Measurements from ENCODE around the gene EVA1C. TPM values are rescaled to one million over a fixed set of nuclear protein-coding genes. Genes with fewer than 3 reads are reported as not detected.
"Not testable (repeated sequence)": the region's sequence is repeated elsewhere in the genome, so short reads cannot be mapped to it uniquely, and the experiment has no call there.

The EVA1C gene
- total RNA-seq, 1 experiment from 2014 or later, result 16.1 TPM

DNA sequence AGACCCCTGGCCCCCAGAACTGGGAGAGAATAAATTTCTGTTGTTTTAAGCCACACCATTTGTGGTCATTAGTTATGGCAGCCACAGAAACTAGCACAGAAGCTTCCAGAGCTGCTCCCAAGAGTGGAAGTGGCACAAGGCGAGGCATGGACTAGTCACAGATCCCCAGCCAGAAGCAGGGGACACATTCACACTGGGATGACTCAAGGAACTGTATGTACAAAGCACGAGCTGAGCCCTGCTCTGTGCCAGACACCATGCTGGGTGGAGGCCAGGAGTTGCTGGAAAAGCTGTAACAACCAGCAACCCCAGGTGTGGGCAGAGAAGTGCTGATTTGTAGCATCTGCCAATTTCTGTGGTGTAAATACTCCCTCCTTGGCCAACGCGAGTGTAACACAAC lies 117.2 kb downstream of the EVA1C start:
- TF ChIP-seq, protein P1, sequence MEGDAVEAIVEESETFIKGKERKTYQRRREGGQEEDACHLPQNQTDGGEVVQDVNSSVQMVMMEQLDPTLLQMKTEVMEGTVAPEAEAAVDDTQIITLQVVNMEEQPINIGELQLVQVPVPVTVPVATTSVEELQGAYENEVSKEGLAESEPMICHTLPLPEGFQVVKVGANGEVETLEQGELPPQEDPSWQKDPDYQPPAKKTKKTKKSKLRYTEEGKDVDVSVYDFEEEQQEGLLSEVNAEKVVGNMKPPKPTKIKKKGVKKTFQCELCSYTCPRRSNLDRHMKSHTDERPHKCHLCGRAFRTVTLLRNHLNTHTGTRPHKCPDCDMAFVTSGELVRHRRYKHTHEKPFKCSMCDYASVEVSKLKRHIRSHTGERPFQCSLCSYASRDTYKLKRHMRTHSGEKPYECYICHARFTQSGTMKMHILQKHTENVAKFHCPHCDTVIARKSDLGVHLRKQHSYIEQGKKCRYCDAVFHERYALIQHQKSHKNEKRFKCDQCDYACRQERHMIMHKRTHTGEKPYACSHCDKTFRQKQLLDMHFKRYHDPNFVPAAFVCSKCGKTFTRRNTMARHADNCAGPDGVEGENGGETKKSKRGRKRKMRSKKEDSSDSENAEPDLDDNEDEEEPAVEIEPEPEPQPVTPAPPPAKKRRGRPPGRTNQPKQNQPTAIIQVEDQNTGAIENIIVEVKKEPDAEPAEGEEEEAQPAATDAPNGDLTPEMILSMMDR (conservative IDR thresholded peaks at IDR 0.05; ENCODE audit: low read depth, low read length), result no peak
- TF ChIP-seq EZH2phosphoT487 (IDR thresholded peaks at IDR 0.05; ENCODE audit: borderline replicate concordance, low read length) (no peak), EZH2 (IDR thresholded peaks at IDR 0.05; ENCODE audit: low read length, unreplicated experiment) (no peak)
- Histone ChIP-seq H3K27me3 (ENCODE audit: low read length) (no peaks in the 10 kb centered on the region), H3K9ac (ENCODE audit: low read length) (no peak overlapping the region), H3K9me2 (replicated peaks; ENCODE audit: low read length) (no peaks in the 10 kb centered on the region), H3K4me2 (ENCODE audit: low read length) (no peak overlapping the region), H4K20me1 (ENCODE audit: low read length) (no peaks in the 10 kb centered on the region), H3F3A (ENCODE audit: low read length, unreplicated experiment) (no peaks in the 10 kb centered on the region), H3K4me3 (ENCODE audit: low read length) (no peak overlapping the region), H3K36me3 (ENCODE audit: low read depth, low read length) (no peaks in the 10 kb centered on the region), H2AFZ (ENCODE audit: low read length) (no peak overlapping the region), H3K79me2 (ENCODE audit: low read length) (no peaks in the 10 kb centered on the region), H3K4me1 (ENCODE audit: insufficient read depth, low read length) (no peaks in the 10 kb centered on the region), H3K9me3 (ENCODE audit: low read length) (no peaks in the 10 kb centered on the region), H3K27ac (ENCODE audit: low read length) (no peak overlapping the region)
- intact Hi-C loops (cut with micrococcal nuclease), result no loop called here
- CTCF ChIA-PET, result no interaction called here
- DNase-seq, result no peak
- ATAC-seq, result no peak
- no TSS peak for BruUV-seq (replicated peaks)
- POLR2A ChIA-PET (ENCODE audit: unreplicated experiment), result interaction anchor here (0.7 kb wide), 1 partner anchor 51 kb away, joined by 3 read pairs; no protein-coding TSS in a partner anchor

- H3K4me3 ChIP-seq (ENCODE audit: low read length); H3K27ac ChIP-seq (ENCODE audit: low read length); H3K9ac ChIP-seq (ENCODE audit: low read length); H3K36me3 ChIP-seq (ENCODE audit: low read depth, low read length); intact Hi-C loops (cut with micrococcal nuclease); H4K20me1 ChIP-seq (ENCODE audit: low read length); H3K79me2 ChIP-seq (ENCODE audit: low read length); H3F3A ChIP-seq (ENCODE audit: low read length, unreplicated experiment); H3K4me2 ChIP-seq (ENCODE audit: low read length); DNase-seq; H3K27me3 ChIP-seq (ENCODE audit: low read length); H2AFZ ChIP-seq (ENCODE audit: low read length); H3K9me3 ChIP-seq (ENCODE audit: low read length); POLR2A ChIA-PET (ENCODE audit: unreplicated experiment); H3K9me2 ChIP-seq (replicated peaks; ENCODE audit: low read length); CTCF ChIA-PET; BruUV-seq (replicated peaks); H3K4me1 ChIP-seq (ENCODE audit: insufficient read depth, low read length); ATAC-seq: not testable (repeated sequence)
These were observed 118.3 kb downstream of the EVA1C start for GRCh38 chr21:32530809-32531208.

- H3K27ac ChIP-seq (ENCODE audit: low read length); H4K20me1 ChIP-seq (ENCODE audit: low read length); H3K4me3 ChIP-seq (ENCODE audit: low read length); H2AFZ ChIP-seq (ENCODE audit: low read length); POLR2A ChIA-PET (ENCODE audit: unreplicated experiment); H3K36me3 ChIP-seq (ENCODE audit: low read depth, low read length); H3K27me3 ChIP-seq (ENCODE audit: low read length); H3K9ac ChIP-seq (ENCODE audit: low read length); H3K9me3 ChIP-seq (ENCODE audit: low read length); BruUV-seq (replicated peaks); ATAC-seq; H3F3A ChIP-seq (ENCODE audit: low read length, unreplicated experiment); H3K4me2 ChIP-seq (ENCODE audit: low read length); H3K9me2 ChIP-seq (replicated peaks; ENCODE audit: low read length); intact Hi-C loops (cut with micrococcal nuclease); H3K4me1 ChIP-seq (ENCODE audit: insufficient read depth, low read length); H3K79me2 ChIP-seq (ENCODE audit: low read length); DNase-seq: not testable (repeated sequence)
- CTCF ChIA-PET, result interaction anchor here (0.6 kb wide), 2 partner anchors 8 to 93 kb away, joined by 3 to 9 read pairs; no protein-coding TSS in a partner anchor
These were observed 119.1 kb downstream of the EVA1C start for GRCh38 chr21:32531561-32531960.

DNA sequence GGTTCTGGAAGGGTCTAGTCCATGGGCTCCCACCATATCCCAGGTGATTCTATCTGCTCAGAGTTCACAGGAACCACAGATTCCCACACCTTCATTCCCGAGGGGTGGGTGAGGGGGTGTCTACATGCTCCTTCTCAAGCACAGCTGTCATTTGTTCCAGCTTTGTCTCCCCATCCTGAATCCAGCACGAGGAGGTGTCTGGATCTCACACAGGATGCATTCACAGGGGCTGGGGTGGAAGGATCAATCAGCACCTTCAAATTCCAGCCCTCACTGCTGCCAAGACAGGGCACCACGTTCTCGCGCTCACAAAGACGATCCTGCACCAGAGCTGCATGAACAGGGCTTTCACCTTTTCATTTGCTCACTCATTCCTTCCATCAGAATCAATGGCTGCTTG lies 120.1 kb downstream of the EVA1C start:
- no peaks in the 10 kb centered on the region for H3K27me3 ChIP-seq (ENCODE audit: low read length)
- no peaks in the 10 kb centered on the region for H3K9me2 ChIP-seq (replicated peaks; ENCODE audit: low read length)
- no peaks in the 10 kb centered on the region for H3K36me3 ChIP-seq (ENCODE audit: low read depth, low read length)
- H3K27ac ChIP-seq (ENCODE audit: low read length), result no peak overlapping the region
- H3K79me2 ChIP-seq (ENCODE audit: low read length), result no peaks in the 10 kb centered on the region
- no peak overlapping the region for H3K4me3 ChIP-seq (ENCODE audit: low read length)
- H3K9me3 ChIP-seq (ENCODE audit: low read length), result no peaks in the 10 kb centered on the region
- intact Hi-C loops (cut with micrococcal nuclease), result no loop called here
- no peak overlapping the region for H3K4me2 ChIP-seq (ENCODE audit: low read length)
- no peak overlapping the region for H3K9ac ChIP-seq (ENCODE audit: low read length)
- BruUV-seq (replicated peaks), result no TSS peak
- H3F3A ChIP-seq (ENCODE audit: low read length, unreplicated experiment), result no peaks in the 10 kb centered on the region
- H3K4me1 ChIP-seq (ENCODE audit: insufficient read depth, low read length), result no peaks in the 10 kb centered on the region
- TF ChIP-seq EZH2 (IDR thresholded peaks at IDR 0.05; ENCODE audit: low read length, unreplicated experiment) (no peak), EZH2phosphoT487 (IDR thresholded peaks at IDR 0.05; ENCODE audit: borderline replicate concordance, low read length) (no peak)
- TF ChIP-seq, protein P1 (conservative IDR thresholded peaks at IDR 0.05; ENCODE audit: low read depth, low read length), result no peak
- POLR2A ChIA-PET (ENCODE audit: unreplicated experiment), result no interaction called here
- ATAC-seq (no peak), DNase-seq (no peak)
- no peaks in the 10 kb centered on the region for H4K20me1 ChIP-seq (ENCODE audit: low read length)
- CTCF ChIA-PET, result no interaction called here
- H2AFZ ChIP-seq (ENCODE audit: low read length), result no peak overlapping the region
